ENCODE data around the gene DSCAML1.

- TF ChIP-seq BHLHE40 (IDR thresholded peaks at IDR 0.05; ENCODE audit: borderline replicate concordance) (no peak), ARNT (IDR thresholded peaks at IDR 0.05) (no peak), SUZ12 (IDR thresholded peaks at IDR 0.05) (no peak), SP1 (IDR thresholded peaks at IDR 0.05) (no peak), HDGF (IDR thresholded peaks at IDR 0.05; ENCODE audit: borderline replicate concordance) (no peak), L3MBTL2 (conservative IDR thresholded peaks at IDR 0.05) (no peak), ZNF384 (IDR thresholded peaks at IDR 0.05) (no peak), TARDBP (IDR thresholded peaks at IDR 0.05) (no peak), PKNOX1 (IDR thresholded peaks at IDR 0.05) (no peak), FOXM1 (IDR thresholded peaks at IDR 0.05; ENCODE audit: borderline replicate concordance) (no peak), CTBP1 (IDR thresholded peaks at IDR 0.05; ENCODE audit: borderline replicate concordance) (no peak), NFRKB (IDR thresholded peaks at IDR 0.05) (no peak), LEF1 (IDR thresholded peaks at IDR 0.05; ENCODE audit: borderline replicate concordance) (no peak)
Measured at GRCh38 chr11:117409511-117409910, 387.5 kb downstream of the DSCAML1 start.
